PC-9 (cell line): ENCODE data around the gene LARP4B. TPM values are rescaled to one million over a fixed set of nuclear protein-coding genes. Genes with fewer than 3 reads are reported as not detected.

Experiments
- BruUV-seq: library from RNA; stranded (reverse); fragments of 400-500 nt; replicated peaks from 2 replicates; lab custom pipeline; 2021; lab: Mats Ljungman, UMichigan
- CTCF ChIA-PET: fragments of 300-600 bp; sonication (Branson Sonifier 250); formaldehyde crosslinking; loops from one replicate; lab custom pipeline; 2022; ENCODE audit warnings: antibody characterized with exemption; lab: Charles Lee
- POLR2A ChIA-PET: fragments of 300-600 bp; sonication (Branson Sonifier 250); formaldehyde crosslinking; loops from one replicate; lab custom pipeline; 2022; ENCODE audit warnings: antibody characterized with exemption; ENCODE audit not compliant: unreplicated experiment; lab: Charles Lee
- DNase-seq, 2 experiments: peaks; one replicate each; pipeline versions ENCODE4 v3.0.0 to v3.0.0-alpha.2; 2015 to 2022; ENCODE audit warnings: mixed read lengths in 1 of 2
- H2AFZ ChIP-seq: fragments of 200-600 bp; sonication (generic); 2 replicates; pipeline ENCODE4 v1.8.1; 2017; ENCODE audit warnings: antibody characterized with exemption
- H3F3A ChIP-seq: fragments of 200-600 bp; sonication (generic); 2 replicates; pipeline ENCODE4 v1.8.1; 2017; ENCODE audit warnings: antibody characterized with exemption, mild to moderate bottlenecking, low read depth; ENCODE audit not compliant: insufficient read depth
- H3K27ac ChIP-seq: fragments of 200-600 bp; sonication (generic); 2 replicates; pipeline ENCODE4 v1.6.1; 2016; ENCODE audit warnings: mixed run types
- H3K27me3 ChIP-seq: fragments of 200-600 bp; sonication (generic); 2 replicates; pipeline ENCODE4 v1.6.1; 2016; ENCODE audit warnings: low read depth, mixed run types; ENCODE audit not compliant: insufficient read depth
- H3K36me3 ChIP-seq: fragments of 200-600 bp; sonication (generic); 2 replicates; pipeline ENCODE4 v1.6.1; 2016; ENCODE audit warnings: low read depth, mixed run types
- H3K4me1 ChIP-seq: fragments of 200-600 bp; sonication (generic); replicated peaks from 2 replicates; pipeline ENCODE4 v1.6.1; 2016; ENCODE audit warnings: mixed run types; ENCODE audit not compliant: insufficient read depth
- H3K4me2 ChIP-seq: fragments of 200-600 bp; sonication (generic); 2 replicates; pipeline ENCODE4 v1.6.1; 2017; ENCODE audit warnings: mixed run types
- H3K4me3 ChIP-seq: fragments of 200-600 bp; sonication (generic); 2 replicates; pipeline ENCODE4 v1.6.1; 2016; ENCODE audit warnings: mixed run types
- H3K79me2 ChIP-seq: fragments of 200-600 bp; sonication (generic); 2 replicates; pipeline ENCODE4 v1.6.1; 2017; ENCODE audit warnings: low read depth, mixed run types
- H3K9me2 ChIP-seq: fragments of 200-600 bp; sonication (generic); 2 replicates; pipeline ENCODE4 v1.8.1; 2017; ENCODE audit warnings: mild to moderate bottlenecking; ENCODE audit not compliant: insufficient read depth
- H3K9me3 ChIP-seq: fragments of 200-600 bp; sonication (generic); 2 replicates; pipeline ENCODE4 v1.8.1; 2016; ENCODE audit warnings: low read depth; ENCODE audit not compliant: insufficient read depth
- H4K20me1 ChIP-seq: fragments of 200-600 bp; sonication (generic); 2 replicates; pipeline ENCODE4 v1.8.1; 2017; ENCODE audit not compliant: insufficient read depth
- EZH2 ChIP-seq: fragments of 200-600 bp; sonication (generic); IDR thresholded peaks from 2 replicates; pipeline ENCODE4 v1.8.0; 2017; ENCODE audit warnings: antibody characterized with exemption, low read depth
- intact Hi-C: fragments of 100-400 bp; cut with micrococcal nuclease; formaldehyde crosslinking; loops from one replicate; pipeline ENCODE4 v1.10.0; 2022; ENCODE audit not compliant: unreplicated experiment
- total RNA-seq: library from RNA; stranded (reverse); gene quantifications from 2 replicates; pipeline ENCODE4 v1.2.3, GENCODE V29; 2021
- TF ChIP-seq, protein P1 (sequence below): fragments of 200-600 bp; sonication (generic); conservative IDR thresholded peaks from 2 replicates; pipeline ENCODE4 v1.6.1; 2017; ENCODE audit warnings: mixed run types, antibody characterized with exemption, mild to moderate bottlenecking, moderate library complexity

The LARP4B gene
- total RNA-seq, 1 experiment from 2014 or later = 93.4 TPM

DNA sequence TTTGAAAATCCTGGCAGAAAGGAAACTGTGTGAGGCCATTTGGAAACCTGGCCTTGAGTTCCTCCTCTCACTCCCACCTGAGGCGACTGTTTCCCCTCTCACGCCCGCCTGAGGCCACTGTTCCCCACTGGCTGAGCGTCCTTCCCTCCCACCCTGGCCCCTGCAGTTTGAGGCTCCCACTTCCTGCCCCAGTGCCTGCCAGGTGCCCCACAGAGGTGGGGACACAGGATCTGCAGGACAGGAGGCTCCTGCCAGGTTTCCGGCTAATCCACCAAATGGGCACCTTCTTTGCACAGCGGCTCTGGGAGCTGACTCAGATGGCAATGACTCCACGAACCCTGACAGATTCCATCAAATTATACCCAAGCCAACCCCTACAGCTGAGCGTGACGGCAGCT, 24.3 kb upstream of the LARP4B start:
- CTCF ChIA-PET = no interaction called here
- no TSS peak for BruUV-seq
- H3K4me2 ChIP-seq = no peak overlapping the region

DNA sequence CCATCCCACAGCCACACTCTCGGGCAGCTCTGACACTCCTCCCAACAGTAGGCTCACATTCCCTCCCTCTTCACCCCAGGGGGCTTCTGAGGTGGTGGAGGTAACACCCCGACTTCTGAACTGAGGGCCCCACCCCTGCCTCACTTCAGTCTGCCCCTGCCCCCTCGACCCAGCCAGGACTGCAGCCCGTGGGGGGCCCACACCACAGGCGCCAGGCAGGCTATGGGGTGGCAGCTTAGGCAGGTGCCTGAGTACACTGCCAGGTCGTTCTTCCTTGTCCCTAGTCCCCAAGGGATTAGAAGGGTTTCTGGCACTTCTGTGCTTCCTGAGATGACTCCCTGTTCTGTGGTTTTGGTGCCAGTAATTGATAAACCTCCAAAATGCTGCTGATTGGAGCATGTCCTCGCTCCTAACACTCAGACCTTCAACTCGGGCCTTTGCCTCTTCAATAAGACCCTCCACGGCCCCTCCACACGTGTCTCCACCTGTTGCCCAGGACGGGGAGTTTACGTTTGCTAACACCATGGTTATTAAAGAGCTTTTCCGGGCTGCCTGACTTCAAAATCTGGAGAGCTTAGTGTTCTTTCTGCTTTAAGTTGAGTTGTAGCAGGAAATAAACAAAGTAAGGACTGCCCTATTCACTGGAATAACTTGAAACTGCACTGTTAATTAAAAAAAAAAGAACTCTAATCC, 23.8 kb upstream of the LARP4B start:
- H3K4me1 ChIP-seq = no peaks in the 10 kb centered on the region
- H3K27me3 ChIP-seq = peaks cover 35% of the 10 kb centered on the region; the same call in 1 of the 2 replicates
- no peak for DNase-seq
- ChIA-PET CTCF (no interaction called here), POLR2A (no interaction called here)
- H3K4me3 ChIP-seq = no peak overlapping the region
- no peaks in the 10 kb centered on the region for H3F3A ChIP-seq
- intact Hi-C loops = no loop called here
- no peaks in the 10 kb centered on the region for H3K9me2 ChIP-seq
- no peaks in the 10 kb centered on the region for H3K79me2 ChIP-seq
- H3K36me3 ChIP-seq = no peaks in the 10 kb centered on the region
- TF ChIP-seq EZH2 = no peak
- TF ChIP-seq, protein P1, sequence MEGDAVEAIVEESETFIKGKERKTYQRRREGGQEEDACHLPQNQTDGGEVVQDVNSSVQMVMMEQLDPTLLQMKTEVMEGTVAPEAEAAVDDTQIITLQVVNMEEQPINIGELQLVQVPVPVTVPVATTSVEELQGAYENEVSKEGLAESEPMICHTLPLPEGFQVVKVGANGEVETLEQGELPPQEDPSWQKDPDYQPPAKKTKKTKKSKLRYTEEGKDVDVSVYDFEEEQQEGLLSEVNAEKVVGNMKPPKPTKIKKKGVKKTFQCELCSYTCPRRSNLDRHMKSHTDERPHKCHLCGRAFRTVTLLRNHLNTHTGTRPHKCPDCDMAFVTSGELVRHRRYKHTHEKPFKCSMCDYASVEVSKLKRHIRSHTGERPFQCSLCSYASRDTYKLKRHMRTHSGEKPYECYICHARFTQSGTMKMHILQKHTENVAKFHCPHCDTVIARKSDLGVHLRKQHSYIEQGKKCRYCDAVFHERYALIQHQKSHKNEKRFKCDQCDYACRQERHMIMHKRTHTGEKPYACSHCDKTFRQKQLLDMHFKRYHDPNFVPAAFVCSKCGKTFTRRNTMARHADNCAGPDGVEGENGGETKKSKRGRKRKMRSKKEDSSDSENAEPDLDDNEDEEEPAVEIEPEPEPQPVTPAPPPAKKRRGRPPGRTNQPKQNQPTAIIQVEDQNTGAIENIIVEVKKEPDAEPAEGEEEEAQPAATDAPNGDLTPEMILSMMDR = no peak
- H3K4me2 ChIP-seq = no peak overlapping the region
- no TSS peak for BruUV-seq
- H2AFZ ChIP-seq = no peak overlapping the region
- H4K20me1 ChIP-seq = no peaks in the 10 kb centered on the region
- no peak overlapping the region for H3K27ac ChIP-seq
- H3K9me3 ChIP-seq = no peaks in the 10 kb centered on the region

More for the DNA sequence above, 24.3 kb upstream of the LARP4B start:
- no peak overlapping the region for H2AFZ ChIP-seq
- POLR2A ChIA-PET = no interaction called here
- H3F3A ChIP-seq = no peaks in the 10 kb centered on the region
- H3K36me3 ChIP-seq = no peaks in the 10 kb centered on the region
- intact Hi-C loops = no loop called here
- DNase-seq = no peak
- H3K4me1 ChIP-seq = no peaks in the 10 kb centered on the region
- H3K9me2 ChIP-seq = no peaks in the 10 kb centered on the region
- no peaks in the 10 kb centered on the region for H4K20me1 ChIP-seq
- no peaks in the 10 kb centered on the region for H3K9me3 ChIP-seq
- H3K79me2 ChIP-seq = no peaks in the 10 kb centered on the region
- no peak overlapping the region for H3K27ac ChIP-seq
- H3K4me3 ChIP-seq = no peak overlapping the region
- TF ChIP-seq EZH2 = no peak
- TF ChIP-seq, protein P1 = no peak
- peaks cover 35% of the 10 kb centered on the region; the same call in 1 of the 2 replicates for H3K27me3 ChIP-seq

DNA sequence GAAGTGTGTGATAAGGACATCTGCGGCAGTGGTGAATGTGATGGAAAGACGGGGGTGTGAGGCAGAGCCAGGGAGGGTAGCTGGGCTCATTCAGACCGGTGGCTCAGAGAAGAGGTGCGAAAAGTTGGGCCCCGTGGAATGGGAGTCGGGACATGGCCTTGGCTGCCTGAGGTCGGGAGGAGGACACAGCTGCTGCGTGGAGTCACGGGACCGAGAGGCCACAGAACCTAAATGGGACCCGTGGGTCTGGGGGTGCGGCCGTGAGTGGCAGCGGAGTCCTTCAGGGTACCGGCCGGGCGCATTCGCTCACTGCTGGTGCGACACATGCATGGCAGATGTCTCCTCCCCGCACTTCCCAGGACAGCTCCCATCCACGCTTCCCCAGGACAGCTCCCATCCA, 22.9 kb upstream of the LARP4B start:
- no peaks in the 10 kb centered on the region for H3K9me3 ChIP-seq
- H3K4me1 ChIP-seq = no peaks in the 10 kb centered on the region
- intact Hi-C loops = no loop called here
- no peak for DNase-seq
- H3K36me3 ChIP-seq = no peaks in the 10 kb centered on the region
- TF ChIP-seq, protein P1 = no peak
- TF ChIP-seq EZH2 = no peak
- no peak overlapping the region for H3K4me2 ChIP-seq
- no TSS peak for BruUV-seq
- no peaks in the 10 kb centered on the region for H4K20me1 ChIP-seq
- no peaks in the 10 kb centered on the region for H3K9me2 ChIP-seq
- no peak overlapping the region for H3K27ac ChIP-seq
- peaks cover 30% of the 10 kb centered on the region; the same call in 1 of the 2 replicates for H3K27me3 ChIP-seq
- no peaks in the 10 kb centered on the region for H3K79me2 ChIP-seq
- POLR2A ChIA-PET = interaction anchor here (0.5 kb wide), 1 partner anchor 13 kb away, joined by 3 read pairs; no protein-coding TSS in a partner anchor
- H3K4me3 ChIP-seq = no peak overlapping the region
- H3F3A ChIP-seq = no peaks in the 10 kb centered on the region
- CTCF ChIA-PET = no interaction called here
- no peak overlapping the region for H2AFZ ChIP-seq
